BLaER1 (cell line): ENCODE measurements around the gene PGLYRP4.

Experiments used
- H3K27ac ChIP-seq: shearing (Covaris generic); formaldehyde crosslinking; 2 replicates; pipeline ENCODE4 v1.8.1; 2022
- H3K27me3 ChIP-seq: shearing (Covaris generic); formaldehyde crosslinking; 2 replicates; pipeline ENCODE4 v1.8.1; 2022
- H3K36me3 ChIP-seq: shearing (Covaris generic); formaldehyde crosslinking; 2 replicates; pipeline ENCODE4 v1.8.1; 2022
- H3K4me1 ChIP-seq: shearing (Covaris generic); formaldehyde crosslinking; 2 replicates; pipeline ENCODE4 v1.8.1; 2022
- H3K4me2 ChIP-seq: shearing (Covaris generic); formaldehyde crosslinking; 2 replicates; pipeline ENCODE4 v1.8.1; 2022
- H3K4me3 ChIP-seq: shearing (Covaris generic); formaldehyde crosslinking; 2 replicates; pipeline ENCODE4 v1.8.1; 2022
- H3K9ac ChIP-seq: shearing (Covaris generic); formaldehyde crosslinking; 2 replicates; pipeline ENCODE4 v1.8.1; 2022
- H3K9me3 ChIP-seq: shearing (Covaris generic); formaldehyde crosslinking; 2 replicates; pipeline ENCODE4 v1.8.1; 2022
- H4K20me1 ChIP-seq: shearing (Covaris generic); formaldehyde crosslinking; 2 replicates; pipeline ENCODE4 v1.8.1; 2022
- Cebpa-rat ChIP-seq: shearing (Covaris generic); IDR thresholded peaks from 2 replicates; pipeline ENCODE4 v1.8.1; 2022

Gene PGLYRP4

DNA sequence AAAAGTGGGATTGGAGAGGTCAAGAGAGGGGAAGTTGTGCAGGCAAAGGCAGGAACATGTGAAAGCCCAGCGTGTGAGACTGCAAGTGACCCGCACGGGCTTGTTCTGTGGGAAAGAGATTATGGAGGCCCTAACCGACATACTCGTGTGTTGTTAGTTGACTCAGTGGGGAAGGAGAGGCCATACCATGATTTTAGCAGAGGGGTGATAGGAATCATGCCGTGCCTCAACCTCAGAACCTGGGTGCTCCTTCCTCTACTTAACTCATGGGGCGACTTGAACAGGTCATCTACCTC lies 55.2 kb downstream of the PGLYRP4 start:
- TF ChIP-seq Cebpa-rat, result no peak
- Histone ChIP-seq H4K20me1 (no peaks in the 10 kb centered on the region), H3K4me2 (peak overlapping the region; percentile 94), H3K27ac (peak overlapping the region; percentile 83), H3K9me3 (peaks cover 9% of the 10 kb centered on the region), H3K27me3 (no peaks in the 10 kb centered on the region), H3K4me1 (peaks cover 76% of the 10 kb centered on the region), H3K36me3 (no peaks in the 10 kb centered on the region), H3K9ac (peak overlapping the region; percentile 77), H3K4me3 (peak overlapping the region; percentile 58)

DNA sequence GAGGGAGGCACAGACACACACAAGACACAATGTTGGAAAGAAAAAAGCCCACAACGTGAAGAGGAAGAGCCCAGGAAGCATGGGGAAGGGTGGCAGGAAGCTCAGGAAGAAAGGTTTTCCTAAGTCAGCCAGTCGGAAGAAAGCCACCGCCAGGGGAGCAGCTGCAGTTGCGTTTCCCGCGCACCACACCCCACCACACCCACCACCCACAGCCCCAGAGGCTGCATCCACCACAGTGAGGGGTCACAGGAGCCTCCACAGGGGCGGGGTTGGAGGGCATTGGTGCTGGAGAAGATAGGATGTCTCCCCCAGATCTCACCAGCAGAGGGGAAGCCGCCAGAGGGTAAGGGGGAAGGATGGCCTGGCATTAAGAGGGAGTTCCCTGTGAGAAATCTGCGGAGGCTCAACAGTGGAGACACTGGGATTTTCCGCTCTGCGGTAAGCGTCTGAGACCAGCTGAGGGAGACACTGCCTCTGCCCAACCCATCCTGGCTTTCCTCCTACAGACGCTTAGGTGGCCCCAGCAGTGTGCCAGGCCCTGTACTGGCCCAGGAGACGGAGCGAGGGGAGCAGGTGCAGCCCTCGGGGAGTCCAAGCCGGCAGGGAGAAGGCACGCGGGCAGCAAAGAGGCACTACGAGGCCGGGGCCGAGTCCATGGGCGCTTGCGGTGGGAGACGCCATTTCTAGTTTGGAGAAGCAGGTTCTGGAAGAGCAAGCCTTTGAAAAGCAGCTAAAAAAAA lies 55.7 kb downstream of the PGLYRP4 start:
- H3K27ac ChIP-seq, result peak overlapping the region; percentile 83
- no peaks in the 10 kb centered on the region for H3K36me3 ChIP-seq
- H3K4me3 ChIP-seq, result peak overlapping the region; percentile 58
- H3K9me3 ChIP-seq, result peaks cover 6% of the 10 kb centered on the region
- no peaks in the 10 kb centered on the region for H3K27me3 ChIP-seq
- peak overlapping the region; percentile 94 for H3K4me2 ChIP-seq
- TF ChIP-seq Cebpa-rat, result no peak
- H3K9ac ChIP-seq, result peak overlapping the region; percentile 77
- peaks cover 75% of the 10 kb centered on the region for H3K4me1 ChIP-seq
- no peaks in the 10 kb centered on the region for H4K20me1 ChIP-seq

- Histone ChIP-seq H3K9me3 (0 out of 2 replicates have a peak, but pooled peaks cover 4% of the 10 kb centered on the region), H3K27ac (peak overlapping the region; percentile 83), H3K36me3 (no peaks in the 10 kb centered on the region), H4K20me1 (no peaks in the 10 kb centered on the region), H3K4me3 (peak overlapping the region; percentile 58), H3K27me3 (no peaks in the 10 kb centered on the region), H3K4me2 (peak overlapping the region; percentile 94), H3K4me1 (peaks cover 68% of the 10 kb centered on the region), H3K9ac (peak overlapping the region; percentile 77)
- no peak for TF ChIP-seq Cebpa-rat
Observed at GRCh38 chr1:153292185-153292584, 56.5 kb downstream of the PGLYRP4 start.

- no peaks in the 10 kb centered on the region for H3K27me3 ChIP-seq
- H3K9me3 ChIP-seq, result 0 out of 2 replicates have a peak, but pooled peaks cover 4% of the 10 kb centered on the region
- H3K36me3 ChIP-seq, result no peaks in the 10 kb centered on the region
- no peak for TF ChIP-seq Cebpa-rat
- H3K27ac ChIP-seq, result peak overlapping the region; percentile 83
- H3K4me2 ChIP-seq, result peak overlapping the region; percentile 94
- H3K9ac ChIP-seq, result no peak overlapping the region
- peaks cover 61% of the 10 kb centered on the region for H3K4me1 ChIP-seq
- H3K4me3 ChIP-seq, result no peak overlapping the region
- H4K20me1 ChIP-seq, result no peaks in the 10 kb centered on the region
Observed at GRCh38 chr1:153291514-153291913, 57.1 kb downstream of the PGLYRP4 start.

GRCh38 chr1:153288634-153289275 lies 59.9 kb downstream of the PGLYRP4 start:
- Histone ChIP-seq H3K9ac (no peak overlapping the region), H3K9me3 (no peaks in the 10 kb centered on the region), H3K4me3 (no peak overlapping the region), H3K4me1 (peaks cover 34% of the 10 kb centered on the region), H4K20me1 (no peaks in the 10 kb centered on the region), H3K27me3 (no peaks in the 10 kb centered on the region), H3K36me3 (no peaks in the 10 kb centered on the region), H3K4me2 (no peak overlapping the region), H3K27ac (no peak overlapping the region)
- no peak for TF ChIP-seq Cebpa-rat
